GM19452 (cell line): Measurements from ENCODE around the gene THRB.
"Not testable (repeated sequence)": the region's sequence is repeated elsewhere in the genome, so short reads cannot be mapped to it uniquely, and the experiment has no call there.

Experiments
- ATAC-seq: cut with Tn5 transposase; IDR thresholded peaks from one replicate; pipeline ENCODE4 v1.9.1; 2021; ENCODE audit not compliant: unreplicated experiment

Gene THRB

GRCh38 chr3:24410860-24411259 is 83.8 kb downstream of the THRB start:
- ATAC-seq: no peak

- no peak for ATAC-seq
These were observed 86.5 kb downstream of the THRB start for GRCh38 chr3:24407980-24408680.

GRCh38 chr3:24406900-24407299 is 87.8 kb downstream of the THRB start:
- no peak for ATAC-seq

GRCh38 chr3:24405057-24405456 is 89.6 kb downstream of the THRB start:
- no peak for ATAC-seq

- ATAC-seq: no peak
These were observed 92.9 kb downstream of the THRB start for GRCh38 chr3:24401811-24402185.

GRCh38 chr3:24401090-24401810 is 93.4 kb downstream of the THRB start:
- no peak for ATAC-seq

- ATAC-seq: no peak
These were observed 94.2 kb downstream of the THRB start for GRCh38 chr3:24400450-24400849.

GRCh38 chr3:24400015-24400414 is 94.6 kb downstream of the THRB start:
- no peak for ATAC-seq

GRCh38 chr3:24399614-24400013 is 95.0 kb downstream of the THRB start:
- no peak for ATAC-seq

GRCh38 chr3:24398712-24399111 is 95.9 kb downstream of the THRB start:
- not testable (repeated sequence) for ATAC-seq

GRCh38 chr3:24396338-24396737 is 98.3 kb downstream of the THRB start:
- ATAC-seq: no peak

- ATAC-seq: no peak
These were observed 99.9 kb downstream of the THRB start for GRCh38 chr3:24394754-24395153.

GRCh38 chr3:24393316-24393715 is 101.3 kb downstream of the THRB start:
- ATAC-seq: no peak

GRCh38 chr3:24390169-24391130 is 104.2 kb downstream of the THRB start:
- no peak for ATAC-seq

- ATAC-seq: no peak
These were observed 105.3 kb downstream of the THRB start for GRCh38 chr3:24389108-24390090.

- ATAC-seq: no peak
These were observed 106.0 kb downstream of the THRB start for GRCh38 chr3:24388611-24389010.

- no peak for ATAC-seq
These were observed 106.5 kb downstream of the THRB start for GRCh38 chr3:24388159-24388558.

GRCh38 chr3:24387493-24387892 is 107.2 kb downstream of the THRB start:
- no peak for ATAC-seq

- ATAC-seq: no peak
These were observed 107.7 kb downstream of the THRB start for GRCh38 chr3:24387000-24387399.

GRCh38 chr3:24386458-24386857 is 108.2 kb downstream of the THRB start:
- no peak for ATAC-seq
